ENCODE data around the gene GOSR2.

GRCh38 chr17:46889992-46890564, 32.9 kb upstream of the GOSR2 start:
- TF ChIP-seq SIN3A (IDR thresholded peaks at IDR 0.05; ENCODE audit: borderline replicate concordance, insufficient read depth, low read length): no peak
- no peak for TF ChIP-seq POLR2AphosphoS5 (IDR thresholded peaks at IDR 0.05; ENCODE audit: low read depth, low read length)
- no peak for TF ChIP-seq REST (IDR thresholded peaks at IDR 0.05; ENCODE audit: insufficient read depth in 1 of 2, low read depth in 2 of 2, low read length in 2 of 2)
